H7 (cell line): Measurements from ENCODE around the gene ROGDI. TPM values are rescaled to one million over a fixed set of nuclear protein-coding genes. Genes with fewer than 3 reads are reported as not detected.

Experiments
- DNase-seq: peaks from one replicate; pipeline ENCODE4 v3.0.0; 2012
- H3K27me3 ChIP-seq: 2 replicates; pipeline ENCODE4 v1.6.0; 2011; ENCODE audit warnings: mild to moderate bottlenecking, low read length; ENCODE audit not compliant: control insufficient read depth, insufficient read depth
- H3K36me3 ChIP-seq: replicated peaks from 2 replicates; pipeline ENCODE4 v1.5.1; 2011; ENCODE audit warnings: low read length; ENCODE audit not compliant: control insufficient read depth, insufficient read depth
- H3K4me3 ChIP-seq: 2 replicates; pipeline ENCODE4 v1.5.1; 2011; ENCODE audit warnings: low read depth, mild to moderate bottlenecking, control low read depth, low read length, moderate library complexity; ENCODE audit not compliant: insufficient read depth
- total RNA-seq: library from RNA; depleted of rRNA; stranded (reverse); fragments of >200 nt; shearing (Covaris generic); gene quantifications from 2 replicates; pipeline ENCODE4 v1.2.3, GENCODE V29; 2014

Gene ROGDI
- total RNA-seq, 1 experiment from 2014 or later, result 37.0 TPM

- no peak overlapping the region for H3K4me3 ChIP-seq
- no peaks in the 10 kb centered on the region for H3K36me3 ChIP-seq
- no peaks in the 10 kb centered on the region for H3K27me3 ChIP-seq
- DNase-seq, result no peak
These were observed 30.8 kb downstream of the ROGDI start for GRCh38 chr16:4771646-4772045.

GRCh38 chr16:4769306-4769638, 33.2 kb downstream of the ROGDI start:
- Histone ChIP-seq H3K27me3 (no peaks in the 10 kb centered on the region), H3K4me3 (no peak overlapping the region), H3K36me3 (peaks cover 3% of the 10 kb centered on the region)
- no peak for DNase-seq

GRCh38 chr16:4768549-4769305, 33.7 kb downstream of the ROGDI start:
- Histone ChIP-seq H3K4me3 (peak overlapping the region; percentile 42), H3K36me3 (peaks cover 8% of the 10 kb centered on the region), H3K27me3 (no peaks in the 10 kb centered on the region)
- peak; percentile 99 for DNase-seq

GRCh38 chr16:4767872-4768548, 34.4 kb downstream of the ROGDI start:
- H3K27me3 ChIP-seq, result no peaks in the 10 kb centered on the region
- no peak for DNase-seq
- peaks cover 12% of the 10 kb centered on the region for H3K36me3 ChIP-seq
- H3K4me3 ChIP-seq, result peak overlapping the region; percentile 37

GRCh38 chr16:4766875-4767628, 35.4 kb downstream of the ROGDI start, which contains the start of gene ZNF500:
Gene ZNF500 (minus strand): TSS chr16:4767162. CDS start chr16:4765978, 1,184 bp downstream.
- no peaks in the 10 kb centered on the region for H3K27me3 ChIP-seq
- DNase-seq, result peak; percentile 99
- peaks cover 15% of the 10 kb centered on the region for H3K36me3 ChIP-seq
- H3K4me3 ChIP-seq, result peak within 1 kb of the TSS; percentile 83

- Histone ChIP-seq H3K36me3 (peaks cover 18% of the 10 kb centered on the region), H3K4me3 (peak overlapping the region; percentile 83), H3K27me3 (no peaks in the 10 kb centered on the region)
- no peak for DNase-seq
These were observed 36.6 kb downstream of the ROGDI start for GRCh38 chr16:4765511-4766474.

GRCh38 chr16:4763791-4764190, 38.6 kb downstream of the ROGDI start:
- Histone ChIP-seq H3K27me3 (no peaks in the 10 kb centered on the region), H3K36me3 (peaks cover 29% of the 10 kb centered on the region), H3K4me3 (no peak overlapping the region)
- DNase-seq, result no peak

GRCh38 chr16:4762205-4762604, 40.2 kb downstream of the ROGDI start:
- Histone ChIP-seq H3K36me3 (peaks cover 31% of the 10 kb centered on the region), H3K4me3 (no peak overlapping the region), H3K27me3 (no peaks in the 10 kb centered on the region)
- no peak for DNase-seq

GRCh38 chr16:4760221-4760910, 42.1 kb downstream of the ROGDI start:
- Histone ChIP-seq H3K4me3 (no peak overlapping the region), H3K27me3 (no peaks in the 10 kb centered on the region), H3K36me3 (peaks cover 34% of the 10 kb centered on the region)
- DNase-seq, result no peak

GRCh38 chr16:4755687-4756086, 46.7 kb downstream of the ROGDI start:
- H3K36me3 ChIP-seq, result peaks cover 31% of the 10 kb centered on the region
- no peak overlapping the region for H3K4me3 ChIP-seq

GRCh38 chr16:4754865-4755264, 47.6 kb downstream of the ROGDI start:
- H3K36me3 ChIP-seq, result peaks cover 25% of the 10 kb centered on the region
- no peak overlapping the region for H3K4me3 ChIP-seq
- DNase-seq, result no peak
- H3K27me3 ChIP-seq, result no peaks in the 10 kb centered on the region

More at GRCh38 chr16:4755687-4756086, 46.7 kb downstream of the ROGDI start:
- no peaks in the 10 kb centered on the region for H3K27me3 ChIP-seq
- DNase-seq, result no peak

GRCh38 chr16:4753227-4753626, 49.2 kb downstream of the ROGDI start:
- peaks cover 19% of the 10 kb centered on the region for H3K36me3 ChIP-seq
- no peak for DNase-seq
- no peaks in the 10 kb centered on the region for H3K27me3 ChIP-seq
- no peak overlapping the region for H3K4me3 ChIP-seq

- DNase-seq, result peak; percentile 46
- peaks cover 19% of the 10 kb centered on the region for H3K36me3 ChIP-seq
- no peaks in the 10 kb centered on the region for H3K27me3 ChIP-seq
- H3K4me3 ChIP-seq, result no peak overlapping the region
These were observed 49.9 kb downstream of the ROGDI start for GRCh38 chr16:4752351-4753100.
